PC-3 (cell line): ENCODE data around the gene GGA1.

ENCODE experiments used
- CTCF ChIP-seq: fragments of 300-600 bp; sonication (generic); conservative IDR thresholded peaks from 2 replicates; pipeline ENCODE4 v1.5.1; 2017; ENCODE audit warnings: antibody characterized with exemption, low read depth, mild to moderate bottlenecking, low read length
- EZH2 ChIP-seq: fragments of 300-600 bp; sonication (generic); IDR thresholded peaks from one replicate; pipeline ENCODE4 v1.6.1; 2017; ENCODE audit warnings: antibody characterized with exemption, mild to moderate bottlenecking, low read length; ENCODE audit not compliant: unreplicated experiment
- EZH2phosphoT487 ChIP-seq: fragments of 300-600 bp; sonication (generic); IDR thresholded peaks from 2 replicates; pipeline ENCODE4 v1.6.1; 2018; ENCODE audit warnings: mild to moderate bottlenecking, antibody characterized with exemption, low read length, borderline replicate concordance

GRCh38 chr22:37638391-37639069 is 29.9 kb downstream of the GGA1 start:
- TF ChIP-seq CTCF (no peak), EZH2phosphoT487 (no peak), EZH2 (no peak)
